ENCODE results near the gene KIF20B. TPM values are rescaled to one million over a fixed set of nuclear protein-coding genes. Genes with fewer than 3 reads are reported as not detected.

KIF20B gene
- total and polyA plus RNA-seq, 4 donors = 0.91 to 12.9 (median 1.3) TPM

DNA sequence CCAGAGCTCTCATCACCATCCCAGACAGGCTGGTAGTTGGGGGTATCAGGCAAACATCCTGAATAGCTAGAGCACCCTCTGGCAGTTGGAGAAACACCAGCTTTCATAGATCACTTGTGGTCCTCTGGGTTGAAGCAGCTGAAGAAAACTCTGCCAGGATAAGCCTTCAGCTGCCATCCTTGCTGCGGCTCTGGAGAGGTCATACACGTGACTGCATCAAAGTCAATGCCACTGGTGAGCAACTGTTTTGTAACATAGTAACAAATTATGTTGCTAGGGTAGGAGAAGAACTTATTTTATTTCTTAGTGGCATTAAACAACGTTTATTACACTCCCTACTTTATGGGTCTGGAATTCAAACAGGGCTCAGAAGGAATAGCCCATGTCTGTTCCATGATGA is 37.2 kb upstream of the KIF20B start (continued):
- TF ChIP-seq, protein P1, sequence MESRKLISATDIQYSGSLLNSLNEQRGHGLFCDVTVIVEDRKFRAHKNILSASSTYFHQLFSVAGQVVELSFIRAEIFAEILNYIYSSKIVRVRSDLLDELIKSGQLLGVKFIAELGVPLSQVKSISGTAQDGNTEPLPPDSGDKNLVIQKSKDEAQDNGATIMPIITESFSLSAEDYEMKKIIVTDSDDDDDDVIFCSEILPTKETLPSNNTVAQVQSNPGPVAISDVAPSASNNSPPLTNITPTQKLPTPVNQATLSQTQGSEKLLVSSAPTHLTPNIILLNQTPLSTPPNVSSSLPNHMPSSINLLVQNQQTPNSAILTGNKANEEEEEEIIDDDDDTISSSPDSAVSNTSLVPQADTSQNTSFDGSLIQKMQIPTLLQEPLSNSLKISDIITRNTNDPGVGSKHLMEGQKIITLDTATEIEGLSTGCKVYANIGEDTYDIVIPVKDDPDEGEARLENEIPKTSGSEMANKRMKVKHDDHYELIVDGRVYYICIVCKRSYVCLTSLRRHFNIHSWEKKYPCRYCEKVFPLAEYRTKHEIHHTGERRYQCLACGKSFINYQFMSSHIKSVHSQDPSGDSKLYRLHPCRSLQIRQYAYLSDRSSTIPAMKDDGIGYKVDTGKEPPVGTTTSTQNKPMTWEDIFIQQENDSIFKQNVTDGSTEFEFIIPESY (IDR thresholded peaks at IDR 0.05) = no peak
- TF ChIP-seq EGR1 (IDR thresholded peaks at IDR 0.05; ENCODE audit: low read depth in 2 of 2) (no peak), FOXA1 (IDR thresholded peaks at IDR 0.05) (no peak), NR2F2 (IDR thresholded peaks at IDR 0.05) (no peak), FOXA2 (IDR thresholded peaks at IDR 0.05) (no peak)
- TF ChIP-seq, protein P2, sequence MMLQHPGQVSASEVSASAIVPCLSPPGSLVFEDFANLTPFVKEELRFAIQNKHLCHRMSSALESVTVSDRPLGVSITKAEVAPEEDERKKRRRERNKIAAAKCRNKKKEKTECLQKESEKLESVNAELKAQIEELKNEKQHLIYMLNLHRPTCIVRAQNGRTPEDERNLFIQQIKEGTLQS (IDR thresholded peaks at IDR 0.05) = no peak

DNA sequence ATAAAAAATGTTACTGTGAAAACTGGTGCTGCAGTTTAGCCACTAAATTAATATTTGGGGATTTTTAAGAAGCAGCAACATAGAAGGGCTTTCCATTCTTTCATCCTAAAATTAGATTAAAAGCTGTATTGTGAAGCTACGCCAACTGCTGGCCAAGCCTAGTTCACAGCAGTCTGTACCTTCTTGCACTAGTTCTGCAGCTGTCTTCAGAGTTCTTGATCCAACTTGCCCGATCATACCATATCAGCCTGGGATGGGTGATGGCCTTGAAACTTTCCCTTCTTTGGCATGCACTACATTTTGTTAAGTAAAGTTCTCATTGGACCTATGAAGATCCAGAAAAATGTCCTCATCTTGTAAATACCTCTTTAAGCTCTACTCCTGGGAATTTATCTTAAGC is 36.1 kb upstream of the KIF20B start:
- H3K27ac ChIP-seq (ENCODE audit: low read depth in 1 of 2, low read length in 2 of 2) = no peak overlapping the region
- no peak overlapping the region for H3K9ac ChIP-seq (ENCODE audit: low read depth in 1 of 2, low read length in 2 of 2)
- no peaks in the 10 kb centered on the region for H3K36me3 ChIP-seq (ENCODE audit: control insufficient read depth in 4 of 4, insufficient read depth in 3 of 4, low read depth in 1 of 4, low read length in 3 of 4)
- 94% methylated on average over 2 of the region's 2 CpGs for WGBS
- TF ChIP-seq EGR1 (IDR thresholded peaks at IDR 0.05; ENCODE audit: low read depth in 2 of 2) = no peak
- H3K27me3 ChIP-seq (ENCODE audit: control insufficient read depth in 4 of 4, insufficient read depth in 4 of 4, low read length in 3 of 4) = no peaks in the 10 kb centered on the region
- H3K4me1 ChIP-seq (ENCODE audit: control insufficient read depth in 4 of 4, insufficient read depth in 4 of 4, low read length in 3 of 4) = no peaks in the 10 kb centered on the region
- no peaks in the 10 kb centered on the region for H3K9me3 ChIP-seq (ENCODE audit: control insufficient read depth in 4 of 4, low read length in 3 of 4)
- H3K4me3 ChIP-seq (ENCODE audit: low read depth in 1 of 3, low read length in 3 of 3) = no peak overlapping the region
- DNase-seq (ENCODE audit: low spot score) = no peak

DNA sequence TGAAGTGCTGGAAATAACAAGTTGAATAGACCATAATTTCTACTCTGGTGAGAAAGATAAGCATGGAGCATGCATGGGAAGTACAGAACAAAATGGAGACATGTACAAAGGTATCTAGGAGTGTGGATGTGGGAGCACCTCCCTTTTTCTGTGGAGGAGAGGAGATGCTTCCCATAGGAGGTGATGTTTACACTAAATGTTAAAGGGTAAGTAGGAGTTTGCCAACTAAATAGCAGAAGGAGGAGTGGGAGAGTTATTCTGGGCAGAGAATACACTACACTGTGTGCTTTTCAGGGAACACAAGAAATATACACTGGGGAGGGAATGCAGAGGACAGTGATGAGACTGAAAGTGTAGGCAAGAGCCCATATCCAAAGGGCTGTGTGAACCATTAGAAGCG is 35.3 kb upstream of the KIF20B start:
- Histone ChIP-seq H3K9me3 (ENCODE audit: control insufficient read depth in 4 of 4, low read length in 3 of 4) (no peaks in the 10 kb centered on the region), H3K27ac (ENCODE audit: low read depth in 1 of 2, low read length in 2 of 2) (no peak overlapping the region), H3K27me3 (ENCODE audit: control insufficient read depth in 4 of 4, insufficient read depth in 4 of 4, low read length in 3 of 4) (no peaks in the 10 kb centered on the region), H3K36me3 (ENCODE audit: control insufficient read depth in 4 of 4, insufficient read depth in 3 of 4, low read depth in 1 of 4, low read length in 3 of 4) (no peaks in the 10 kb centered on the region), H3K4me1 (ENCODE audit: control insufficient read depth in 4 of 4, insufficient read depth in 4 of 4, low read length in 3 of 4) (no peaks in the 10 kb centered on the region), H3K9ac (ENCODE audit: low read depth in 1 of 2, low read length in 2 of 2) (no peak overlapping the region), H3K4me3 (ENCODE audit: low read depth in 1 of 3, low read length in 3 of 3) (no peak overlapping the region)
- WGBS = 98% methylated on average over 1 of the region's 1 CpG
- TF ChIP-seq EGR1 (IDR thresholded peaks at IDR 0.05; ENCODE audit: low read depth in 2 of 2) = no peak
- no peak for TF ChIP-seq SP1 (IDR thresholded peaks at IDR 0.05)
- no peak for TF ChIP-seq CTCF (IDR thresholded peaks at IDR 0.05; ENCODE audit: low read depth, low read length, missing input control)
- no peak for TF ChIP-seq FOXA2 (IDR thresholded peaks at IDR 0.05)
- TF ChIP-seq REST (IDR thresholded peaks at IDR 0.05) = no peak
- no peak for TF ChIP-seq YY1 (IDR thresholded peaks at IDR 0.05)
- no peak for TF ChIP-seq TAF1 (conservative IDR thresholded peaks at IDR 0.05)
- TF ChIP-seq HNF4G (IDR thresholded peaks at IDR 0.05) = no peak
- TF ChIP-seq HNF4A (conservative IDR thresholded peaks at IDR 0.05) = no peak
- TF ChIP-seq, protein P2 (IDR thresholded peaks at IDR 0.05) = no peak
- no peak for TF ChIP-seq GABPA (IDR thresholded peaks at IDR 0.05 in 1 of 2, conservative IDR thresholded peaks at IDR 0.05 in 1 of 2)
- no peak for TF ChIP-seq FOXA1 (IDR thresholded peaks at IDR 0.05)
- TF ChIP-seq, protein P3, sequence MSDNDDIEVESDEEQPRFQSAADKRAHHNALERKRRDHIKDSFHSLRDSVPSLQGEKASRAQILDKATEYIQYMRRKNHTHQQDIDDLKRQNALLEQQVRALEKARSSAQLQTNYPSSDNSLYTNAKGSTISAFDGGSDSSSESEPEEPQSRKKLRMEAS (IDR thresholded peaks at IDR 0.05) = no peak
- TF ChIP-seq JUND (IDR thresholded peaks at IDR 0.05) = no peak
- TF ChIP-seq RAD21 (IDR thresholded peaks at IDR 0.05) = no peak
- TF ChIP-seq, protein P1 (IDR thresholded peaks at IDR 0.05) = no peak
- TF ChIP-seq RXRA (IDR thresholded peaks at IDR 0.05) = no peak
- DNase-seq (ENCODE audit: low spot score) = no peak

All from liver (tissue), 9 donors.